ENCODE results near the gene DNAJC27. TPM values are rescaled to one million over a fixed set of nuclear protein-coding genes. Genes with fewer than 3 reads are reported as not detected.

Gene DNAJC27
- total RNA-seq, 2 donors from 2014 or later: 11.4 to 58.7 TPM

GRCh38 chr2:24955921-24956320 lies 15.8 kb downstream of the DNAJC27 start:
- H3K4me3 ChIP-seq: no peak overlapping the region
- H3K27me3 ChIP-seq: no peaks in the 10 kb centered on the region
- H3K4me1 ChIP-seq: no peaks in the 10 kb centered on the region
- H3K27ac ChIP-seq: no peak overlapping the region
- DNase-seq: no peak
- no peaks in the 10 kb centered on the region for H3K9me3 ChIP-seq
- H3K36me3 ChIP-seq (replicated peaks in 1 of 2; ENCODE audit: insufficient read depth in 1 of 2, low read depth in 2 of 2): peaks cover 8 to 22% of the 10 kb centered on the region in 2 donors
- TF ChIP-seq CTCF (IDR thresholded peaks at IDR 0.05): no peak
- no peak for TF ChIP-seq POLR2A (IDR thresholded peaks at IDR 0.05)
- ATAC-seq: no peak
- intact Hi-C loops (cut with DNase I): no loop called here

- no peaks in the 10 kb centered on the region for H3K4me1 ChIP-seq
- H3K27me3 ChIP-seq: no peaks in the 10 kb centered on the region
- peaks cover 8 to 22% of the 10 kb centered on the region in 2 donors for H3K36me3 ChIP-seq (replicated peaks in 1 of 2; ENCODE audit: insufficient read depth in 1 of 2, low read depth in 2 of 2)
- H3K4me3 ChIP-seq: no peak overlapping the region
- H3K27ac ChIP-seq: no peak overlapping the region
- DNase-seq (no peak), ATAC-seq (no peak)
- TF ChIP-seq POLR2A (IDR thresholded peaks at IDR 0.05) (no peak), CTCF (IDR thresholded peaks at IDR 0.05) (no peak)
- intact Hi-C loops (cut with DNase I): no loop called here
- no peaks in the 10 kb centered on the region for H3K9me3 ChIP-seq
Measured at GRCh38 chr2:24955232-24955631, 16.5 kb downstream of the DNAJC27 start.

- Histone ChIP-seq H3K36me3 (replicated peaks in 1 of 2; ENCODE audit: insufficient read depth in 1 of 2, low read depth in 2 of 2) (peaks cover 0 to 7% of the 10 kb centered on the region in 2 donors), H3K9me3 (no peaks in the 10 kb centered on the region), H3K27me3 (no peaks in the 10 kb centered on the region), H3K4me1 (peaks cover 11% of the 10 kb centered on the region), H3K4me3 (no peak overlapping the region), H3K27ac (no peak overlapping the region)
- 91 to 95% methylated on average over 7 of the region's 7 CpGs for WGBS, 2 donors
- no peak for TF ChIP-seq CTCF (IDR thresholded peaks at IDR 0.05)
- no peak for TF ChIP-seq POLR2A (IDR thresholded peaks at IDR 0.05)
- DNase-seq (no peak), ATAC-seq (no peak)
- intact Hi-C loops (cut with DNase I): no loop called here
Measured at GRCh38 chr2:24950102-24950501, 21.7 kb downstream of the DNAJC27 start.

- H3K27me3 ChIP-seq: no peaks in the 10 kb centered on the region
- H3K4me3 ChIP-seq: no peak overlapping the region
- intact Hi-C loops (cut with DNase I): no loop called here
- DNase-seq (no peak), ATAC-seq (no peak)
- H3K9me3 ChIP-seq: no peaks in the 10 kb centered on the region
- H3K36me3 ChIP-seq (replicated peaks in 1 of 2; ENCODE audit: insufficient read depth in 1 of 2, low read depth in 2 of 2): peaks cover 0 to 5% of the 10 kb centered on the region in 2 donors
- WGBS, 2 donors: 90 to 96% methylated on average over 6 of the region's 6 CpGs
- peaks cover 11% of the 10 kb centered on the region for H3K4me1 ChIP-seq
- no peak overlapping the region for H3K27ac ChIP-seq
- no peak for TF ChIP-seq POLR2A (IDR thresholded peaks at IDR 0.05)
- TF ChIP-seq CTCF (IDR thresholded peaks at IDR 0.05): no peak
Measured at GRCh38 chr2:24948506-24948905, 23.2 kb downstream of the DNAJC27 start.

GRCh38 chr2:24947561-24948157 lies 24.1 kb downstream of the DNAJC27 start:
- TF ChIP-seq CTCF (IDR thresholded peaks at IDR 0.05) (no peak), POLR2A (IDR thresholded peaks at IDR 0.05) (no peak)
- intact Hi-C loops (cut with DNase I): no loop called here
- Histone ChIP-seq H3K27me3 (no peaks in the 10 kb centered on the region), H3K27ac (no peak overlapping the region), H3K36me3 (replicated peaks in 1 of 2; ENCODE audit: insufficient read depth in 1 of 2, low read depth in 2 of 2) (peaks cover 0 to 5% of the 10 kb centered on the region in 2 donors), H3K9me3 (no peaks in the 10 kb centered on the region), H3K4me3 (no peak overlapping the region), H3K4me1 (peaks cover 11% of the 10 kb centered on the region)
- WGBS, 2 donors: 72 to 77% methylated on average over 3 of the region's 3 CpGs
- ATAC-seq: no peak
- DNase-seq: peak in 1 of 4 donors; percentile 35

All from body of pancreas (tissue), 4 donors.